Stimulated activated naive CD4-positive, alpha-beta T cell (primary cell): ENCODE results near the gene IFIT1B.
"Not testable (repeated sequence)": the region's sequence is repeated elsewhere in the genome, so short reads cannot be mapped to it uniquely, and the experiment has no call there.

ENCODE experiments used
- DNase-seq, 6 experiments: peaks; one replicate each; lab custom pipeline; 2025; lab: John Stamatoyannopoulos, UW

IFIT1B gene

DNA sequence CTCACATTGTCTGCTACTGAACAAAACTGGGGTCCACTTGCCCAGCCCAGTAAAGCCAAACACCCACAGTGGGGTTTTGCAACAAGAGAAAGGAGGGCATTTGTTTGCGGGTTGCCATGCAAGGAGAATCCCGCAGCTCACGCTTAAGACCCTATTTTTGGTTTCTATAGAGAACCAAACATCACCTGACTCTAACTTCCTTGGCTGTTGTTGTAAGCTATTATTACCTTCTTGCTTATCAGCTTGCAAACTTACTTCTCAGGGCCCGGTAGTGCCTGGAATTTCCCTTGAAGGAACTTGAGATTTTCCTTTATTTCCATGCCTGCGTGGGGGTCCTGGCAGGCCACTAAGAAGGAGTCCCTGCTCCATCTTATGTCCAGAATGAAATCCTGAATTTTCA lies 29.4 kb upstream of the IFIT1B start:
- no peak for DNase-seq

DNA sequence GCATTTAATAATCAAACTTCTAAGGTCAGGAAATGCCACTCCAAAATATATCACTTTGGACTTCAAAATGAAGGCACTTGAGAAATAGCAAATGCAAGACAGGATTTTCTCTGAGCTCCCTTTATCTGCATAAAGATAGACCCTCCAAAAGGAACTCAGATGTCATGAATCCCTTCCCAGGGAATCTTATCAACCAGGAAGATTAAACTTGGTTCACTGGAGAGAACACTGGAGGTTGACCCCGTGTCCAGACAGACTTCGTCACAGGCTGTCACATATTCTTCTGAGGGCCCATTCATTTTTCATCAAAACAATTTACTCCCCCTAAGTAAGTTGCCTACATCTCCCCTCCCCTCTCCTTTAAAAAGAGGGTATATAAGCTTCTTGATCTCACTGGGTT lies 28.9 kb upstream of the IFIT1B start:
- DNase-seq: no peak

DNA sequence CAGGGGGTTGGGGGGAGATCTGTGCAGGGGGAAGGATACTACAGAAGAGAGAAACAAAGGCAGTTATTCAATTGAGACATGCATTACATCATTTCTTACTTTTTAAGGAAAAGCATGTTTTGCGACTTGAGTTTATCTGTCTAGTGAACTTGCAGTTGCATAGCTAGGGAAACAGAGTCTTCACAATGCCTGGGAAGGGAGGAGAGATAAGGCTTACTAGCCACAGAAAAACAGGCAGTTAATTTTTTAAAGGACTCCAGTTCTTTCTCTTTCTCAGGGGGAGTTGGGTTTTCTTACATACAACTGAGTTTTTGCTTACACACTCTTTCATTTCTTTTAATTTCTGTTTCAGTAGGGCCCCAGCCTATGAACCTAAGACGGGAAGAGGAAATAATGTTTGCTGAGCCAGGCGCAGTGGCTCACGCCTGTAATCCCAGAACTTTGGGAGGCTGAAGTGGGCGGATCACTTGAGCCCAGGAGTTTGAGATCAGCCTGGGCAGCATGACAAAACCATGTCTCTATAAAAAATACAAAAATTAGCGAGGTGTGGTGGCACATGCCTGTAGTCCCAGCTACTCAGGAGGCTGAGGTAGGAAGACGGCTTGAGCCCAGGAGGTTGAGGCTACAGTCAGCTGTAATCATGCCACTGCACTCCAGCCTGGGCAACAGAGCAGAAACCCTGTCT lies 27.1 kb upstream of the IFIT1B start:
- DNase-seq: not testable (repeated sequence)

DNA sequence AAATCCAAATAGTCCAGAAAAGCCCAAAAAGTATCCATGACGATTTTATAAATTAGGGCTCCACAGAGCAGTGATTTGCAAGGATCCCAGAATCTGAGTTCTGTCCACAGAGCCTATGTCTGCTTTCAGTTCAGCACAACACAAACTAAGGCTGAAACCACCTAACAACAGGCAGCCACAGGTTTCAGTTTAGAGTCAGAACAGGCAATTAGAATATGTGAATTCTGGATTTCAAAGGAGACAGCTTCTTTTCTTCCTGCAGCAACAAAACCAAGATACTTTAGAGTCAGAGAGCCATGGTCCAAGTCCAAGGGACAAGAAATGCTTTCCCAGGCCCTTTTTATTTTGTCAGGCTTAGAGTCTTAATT lies 26.5 kb upstream of the IFIT1B start:
- DNase-seq: no peak

GRCh38 chr10:89351780-89352597 lies 25.9 kb upstream of the IFIT1B start:
- DNase-seq: no peak

DNA sequence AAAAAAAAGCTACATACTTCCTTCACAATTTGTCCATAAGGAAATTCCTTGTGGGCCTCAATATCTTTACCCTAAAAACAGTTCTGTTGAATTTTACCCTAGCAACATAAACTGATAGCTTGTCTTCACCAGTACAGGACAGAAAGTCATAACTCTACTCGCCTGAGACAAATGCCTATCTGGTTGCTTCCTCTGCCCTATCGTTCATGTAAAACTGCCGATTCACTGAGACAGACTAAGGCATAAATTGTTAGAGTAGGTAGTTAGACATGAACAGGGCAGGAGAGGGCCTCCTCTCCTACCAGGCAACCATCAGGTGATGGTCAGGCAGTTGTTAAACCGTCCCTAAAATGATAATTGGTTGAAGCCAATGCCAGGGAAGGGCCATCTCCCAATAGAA lies 25.1 kb upstream of the IFIT1B start:
- DNase-seq: no peak

GRCh38 chr10:89355394-89355931 lies 22.4 kb upstream of the IFIT1B start:
- no peak for DNase-seq

- DNase-seq: no peak
Measured at GRCh38 chr10:89357096-89357495, 20.8 kb upstream of the IFIT1B start.

- DNase-seq: no peak
Measured at GRCh38 chr10:89357975-89358374, 19.9 kb upstream of the IFIT1B start.

DNA sequence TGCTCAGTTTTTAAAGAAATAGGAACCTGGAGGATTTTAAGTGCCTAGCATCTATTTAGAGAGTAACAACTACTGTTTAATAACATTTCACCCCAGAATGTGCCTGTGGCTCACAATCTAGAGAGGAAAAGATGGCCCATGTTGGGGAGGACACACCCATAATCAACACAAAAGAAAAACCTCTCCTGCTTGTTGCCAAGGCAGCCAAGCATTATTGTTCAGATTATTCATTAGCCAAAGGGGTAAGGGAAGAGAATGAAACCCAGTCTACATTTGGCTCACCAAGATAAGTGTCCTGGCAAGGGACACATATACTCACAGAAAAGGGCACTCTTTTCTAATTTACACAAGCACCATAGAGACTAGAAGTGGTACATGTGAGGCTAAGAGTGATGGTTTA lies 17.7 kb upstream of the IFIT1B start:
- DNase-seq: no peak

GRCh38 chr10:89362929-89363328 lies 14.9 kb upstream of the IFIT1B start:
- no peak for DNase-seq

DNA sequence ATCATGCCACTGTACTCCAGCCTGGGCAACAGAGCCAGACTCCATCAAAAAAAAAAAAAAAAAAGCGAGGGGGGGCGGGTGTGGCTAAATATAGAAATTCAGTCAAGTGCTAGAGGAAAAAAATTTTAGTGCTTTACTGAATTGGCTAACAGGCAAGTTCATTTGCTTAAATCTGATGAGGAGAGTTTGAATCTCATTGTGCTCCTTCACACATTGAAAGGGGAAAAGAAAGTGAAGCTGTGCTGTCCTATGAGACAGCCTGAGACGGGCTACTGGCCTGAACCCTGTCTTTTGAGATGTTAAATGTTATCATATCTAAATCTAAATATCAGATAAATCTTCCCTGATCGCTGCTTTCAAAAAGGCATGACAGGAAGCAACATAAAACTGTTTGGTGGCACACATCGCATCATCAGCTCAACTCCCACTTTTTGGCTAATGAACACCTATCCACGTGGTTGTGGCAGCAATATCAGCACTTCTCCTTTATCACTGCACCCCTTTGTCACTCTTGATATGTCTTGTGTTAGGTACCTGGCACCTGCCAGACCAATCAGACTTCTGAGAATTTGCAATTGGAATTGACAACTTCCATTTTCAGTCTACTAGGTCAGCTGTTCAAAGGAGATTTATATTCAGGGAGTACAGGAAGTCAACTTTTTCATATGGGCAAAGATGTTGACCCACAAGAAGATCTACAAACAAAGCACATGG lies 14.0 kb upstream of the IFIT1B start:
- DNase-seq: no peak

DNA sequence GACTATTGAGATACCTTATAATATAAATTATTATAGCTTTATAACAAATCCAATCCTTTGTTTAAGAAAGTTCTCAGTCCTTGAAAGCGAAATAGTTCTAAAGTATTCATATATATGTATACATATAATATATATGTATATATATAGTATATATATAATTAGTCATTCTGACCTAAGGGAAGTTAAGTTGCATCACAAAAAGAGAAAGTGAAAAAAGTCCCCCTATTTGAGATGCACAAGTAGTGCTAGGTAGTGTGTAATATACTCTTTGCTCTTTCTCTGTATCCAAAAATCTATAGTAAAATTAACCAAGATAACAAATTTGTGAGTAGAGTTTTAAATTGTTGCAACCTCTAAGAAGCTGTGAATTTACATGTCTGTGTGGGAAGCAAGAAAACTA lies 13.3 kb upstream of the IFIT1B start:
- DNase-seq: no peak

DNA sequence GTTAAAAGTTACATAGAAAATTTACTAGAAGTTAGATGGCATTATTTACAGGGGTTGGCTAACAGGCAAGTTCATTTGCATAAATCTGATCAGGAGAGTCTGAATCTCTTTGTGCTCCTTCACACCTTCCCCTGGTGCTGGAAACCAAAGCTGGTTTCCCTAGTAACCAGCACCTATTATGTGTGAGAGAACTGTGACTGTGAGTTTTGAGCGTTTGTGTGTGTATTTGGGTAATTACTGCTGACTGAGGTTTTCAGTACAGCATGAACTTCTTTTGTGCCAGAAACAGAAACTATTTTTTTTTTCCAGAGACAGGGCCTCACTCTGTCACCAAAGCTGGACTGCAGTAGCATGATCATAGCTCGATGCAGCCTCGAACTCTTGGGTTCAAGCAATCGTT lies 10.3 kb upstream of the IFIT1B start:
- no peak for DNase-seq

DNA sequence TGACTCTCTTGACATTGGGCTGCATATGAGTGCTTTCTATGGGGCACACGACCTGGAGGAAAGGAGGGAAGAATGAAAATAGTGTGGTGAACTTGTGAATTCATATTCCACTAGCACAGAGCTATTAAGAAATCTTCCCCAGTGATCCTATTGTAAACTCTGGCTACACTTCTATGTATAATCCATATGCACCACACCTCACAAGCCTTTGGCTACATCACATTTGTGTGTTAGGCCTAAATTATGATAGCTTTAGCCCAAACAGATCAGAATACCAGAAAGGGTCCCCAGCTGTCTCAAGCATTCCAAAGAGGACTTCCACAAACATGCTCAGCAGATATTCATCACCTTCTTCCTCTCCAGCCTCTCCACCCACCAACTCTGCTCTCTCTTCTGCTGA lies 9.7 kb upstream of the IFIT1B start:
- DNase-seq: no peak

- DNase-seq: peak in 2 of 6 experiments; percentile 23 to 29
Measured at GRCh38 chr10:89369156-89370105, 8.4 kb upstream of the IFIT1B start.

DNA sequence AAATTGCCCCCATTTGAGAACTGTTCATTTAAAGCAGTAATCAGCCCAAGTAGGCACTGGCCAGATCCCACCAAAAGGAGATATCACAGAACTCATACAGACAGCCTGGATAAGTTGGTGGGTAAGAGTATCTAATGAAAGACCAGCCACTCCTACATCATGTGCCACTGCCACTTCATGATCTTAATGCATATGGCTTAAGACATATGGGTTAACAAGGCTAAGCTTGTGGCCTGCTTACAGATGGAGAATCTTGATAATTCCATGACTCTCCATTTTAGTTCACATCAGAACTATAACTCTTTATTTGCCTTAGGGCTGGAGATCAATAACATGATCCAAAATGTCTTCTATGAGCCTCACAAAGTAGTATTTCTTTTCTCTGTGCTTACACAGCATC lies 6.8 kb upstream of the IFIT1B start:
- DNase-seq: no peak

- DNase-seq: no peak
Measured at GRCh38 chr10:89371987-89372386, 5.9 kb upstream of the IFIT1B start.

DNA sequence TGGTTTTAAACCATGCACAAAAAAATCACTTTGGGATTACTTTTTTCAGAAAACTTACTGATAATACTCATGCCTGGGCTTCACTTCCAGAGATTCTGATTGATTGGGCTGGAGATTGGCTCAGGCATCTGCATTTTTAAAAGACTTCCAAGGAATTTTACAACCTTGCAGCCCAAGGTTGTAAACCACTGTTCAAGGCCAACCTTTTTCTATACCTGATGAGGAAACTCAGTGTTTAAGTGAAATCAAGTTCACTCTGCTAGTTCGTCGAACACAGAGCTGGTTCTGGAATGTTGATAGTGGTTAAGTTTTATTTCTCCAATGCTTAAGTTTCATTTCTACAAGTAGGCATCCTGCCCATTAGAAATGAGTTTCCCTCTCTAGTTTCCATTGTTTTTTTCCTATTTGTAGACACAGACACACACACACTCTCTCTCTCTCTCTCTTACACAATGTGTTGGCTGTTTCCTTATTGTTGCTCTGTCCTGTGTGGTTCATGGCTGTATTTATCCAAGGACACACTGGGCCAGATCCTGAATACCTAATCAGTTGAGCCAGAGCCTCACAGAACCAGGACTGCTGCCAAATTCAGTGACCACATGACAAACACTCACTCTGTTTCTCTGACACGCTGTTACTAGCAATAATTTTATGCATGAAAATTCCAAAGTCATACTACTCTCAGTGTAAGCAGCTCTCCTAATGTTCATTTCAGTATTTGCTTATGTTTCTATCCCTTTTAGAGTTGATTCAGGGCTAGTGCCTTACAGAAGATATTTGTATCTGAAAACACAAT lies 3.7 kb upstream of the IFIT1B start:
- no peak for DNase-seq

- no peak for DNase-seq
Measured at GRCh38 chr10:89374713-89375141, 3.1 kb upstream of the IFIT1B start.

GRCh38 chr10:89379103-89379502 lies 1.2 kb downstream of the IFIT1B start:
- DNase-seq: no peak
